ENCODE measurements around the gene PNPLA6. TPM values are rescaled to one million over a fixed set of nuclear protein-coding genes. Genes with fewer than 3 reads are reported as not detected.

PNPLA6 gene
- total and polyA plus RNA-seq, 2 of the 13 experiments (the other 11 are each of a cell fraction or from before 2014, with no cell fraction given) = 24.9 to 28.2 TPM

- no peaks in the 10 kb centered on the region for H3K4me1 ChIP-seq (ENCODE audit: insufficient read depth, low read length)
- no peak overlapping the region for H3K9ac ChIP-seq (ENCODE audit: insufficient read depth, low read depth, low read length)
- FAIRE-seq = no peak
- H3K79me2 ChIP-seq (ENCODE audit: insufficient read depth, low read length) = no peaks in the 10 kb centered on the region
- TF ChIP-seq SMAD1 (CRISPR knock-in tag; IDR thresholded peaks at IDR 0.05; ENCODE audit: borderline replicate concordance, low read depth) (no peak), ZHX1 (CRISPR knock-in tag; IDR thresholded peaks at IDR 0.05; ENCODE audit: low read depth) (no peak), TGIF2 (CRISPR knock-in tag; IDR thresholded peaks at IDR 0.05) (no peak)
- no peak overlapping the region for H3K27ac ChIP-seq (ENCODE audit: extremely low read length, insufficient read depth, low read length)
- H2AFZ ChIP-seq (ENCODE audit: low read length) = no peak overlapping the region
- intact Hi-C loops (cut with micrococcal nuclease; ENCODE audit: unreplicated experiment) (no loop called here), in situ Hi-C loops (cut with HindIII; ENCODE audit: extremely low pct_ligation_motif_present, low pct_unique_long_range_greater_than_20kb) (no loop called here)
- no peak for ATAC-seq
- ChIA-PET CTCF (ENCODE audit: low intra/inter-chr PET ratio, low total read pairs) (no interaction called here), POLR2A (no interaction called here)
- no peaks in the 10 kb centered on the region for H3K27me3 ChIP-seq (ENCODE audit: control insufficient read depth in 1 of 2, insufficient read depth in 2 of 2, low read length in 2 of 2)
- BruUV-seq (replicated peaks) = no TSS peak
- H4K20me1 ChIP-seq (ENCODE audit: insufficient read depth, low read length) = no peaks in the 10 kb centered on the region
- H3K9me3 ChIP-seq (ENCODE audit: low read length) = no peaks in the 10 kb centered on the region
- H3K36me3 ChIP-seq (replicated peaks in 1 of 2; ENCODE audit: control insufficient read depth in 1 of 2, insufficient read depth in 2 of 2, low read length in 2 of 2) = no peaks in the 10 kb centered on the region; a peak in 1 of 5 replicates
- 89% methylated on average over 25 of the region's 36 CpGs for WGBS (ENCODE audit: low lambda C conversion rate)
- no peak overlapping the region for H3K4me2 ChIP-seq (ENCODE audit: low read depth, low read length)
- DNase-seq (ENCODE audit: low spot score) = no peak
- H3K4me3 ChIP-seq (replicated peaks in 1 of 3; ENCODE audit: insufficient read depth in 1 of 3, low read depth in 2 of 3, low read length in 3 of 3) = no peak overlapping the region
Measured at GRCh38 chr19:7549429-7550148, 14.1 kb downstream of the PNPLA6 start.

GRCh38 chr19:7550169-7550770, 14.8 kb downstream of the PNPLA6 start:
- in situ Hi-C loops (cut with HindIII; ENCODE audit: extremely low pct_ligation_motif_present, low pct_unique_long_range_greater_than_20kb) = no loop called here
- no peaks in the 10 kb centered on the region for H3K4me1 ChIP-seq (ENCODE audit: insufficient read depth, low read length)
- H3K36me3 ChIP-seq (replicated peaks in 1 of 2; ENCODE audit: control insufficient read depth in 1 of 2, insufficient read depth in 2 of 2, low read length in 2 of 2) = no peaks in the 10 kb centered on the region; a peak in 1 of 5 replicates
- ATAC-seq = no peak
- H3K79me2 ChIP-seq (ENCODE audit: insufficient read depth, low read length) = no peaks in the 10 kb centered on the region
- no TSS peak for BruUV-seq (replicated peaks)
- H3K9ac ChIP-seq (ENCODE audit: insufficient read depth, low read depth, low read length) = no peak overlapping the region
- no peak for FAIRE-seq
- H3K27ac ChIP-seq (ENCODE audit: extremely low read length, insufficient read depth, low read length) = no peak overlapping the region
- no peak overlapping the region for H3K4me3 ChIP-seq (replicated peaks in 1 of 3; ENCODE audit: insufficient read depth in 1 of 3, low read depth in 2 of 3, low read length in 3 of 3)
- DNase-seq (ENCODE audit: low spot score) = no peak
- H3K9me3 ChIP-seq (ENCODE audit: low read length) = no peaks in the 10 kb centered on the region
- WGBS (ENCODE audit: low lambda C conversion rate) = 92% methylated on average over 23 of the region's 41 CpGs
- intact Hi-C loops (cut with micrococcal nuclease; ENCODE audit: unreplicated experiment) = no loop called here
- no peak overlapping the region for H3K4me2 ChIP-seq (ENCODE audit: low read depth, low read length)
- ChIA-PET CTCF (ENCODE audit: low intra/inter-chr PET ratio, low total read pairs) (no interaction called here), POLR2A (no interaction called here)
- H4K20me1 ChIP-seq (ENCODE audit: insufficient read depth, low read length) = no peaks in the 10 kb centered on the region
- no peak overlapping the region for H2AFZ ChIP-seq (ENCODE audit: low read length)
- no peaks in the 10 kb centered on the region for H3K27me3 ChIP-seq (ENCODE audit: control insufficient read depth in 1 of 2, insufficient read depth in 2 of 2, low read length in 2 of 2)
- TF ChIP-seq ZNF333 (CRISPR knock-in tag; IDR thresholded peaks at IDR 0.05; ENCODE audit: borderline replicate concordance) = no peak
- no peak for TF ChIP-seq ZNF510 (CRISPR knock-in tag; IDR thresholded peaks at IDR 0.05; ENCODE audit: low read depth)
- no peak for TF ChIP-seq ZFP91 (CRISPR knock-in tag; IDR thresholded peaks at IDR 0.05; ENCODE audit: borderline replicate concordance)
- TF ChIP-seq KDM1A (CRISPR knock-in tag; IDR thresholded peaks at IDR 0.05) = no peak
- TF ChIP-seq ZKSCAN8 (CRISPR knock-in tag; IDR thresholded peaks at IDR 0.05; ENCODE audit: borderline replicate concordance) = no peak
- TF ChIP-seq SYNCRIP (IDR thresholded peaks at IDR 0.05; ENCODE audit: insufficient read depth, low read depth, low read length) = no peak
- no peak for TF ChIP-seq ZNF710 (CRISPR knock-in tag; IDR thresholded peaks at IDR 0.05; ENCODE audit: borderline replicate concordance)

All from HepG2 (cell line).